Ascending aorta (tissue), 2 donors: ENCODE results near the gene GRM6. TPM values are rescaled to one million over a fixed set of nuclear protein-coding genes. Genes with fewer than 3 reads are reported as not detected.

Experiments
- DNase-seq, 2 donors: peaks; one replicate each; pipeline ENCODE4 v3.0.0-alpha.2; 2019; ENCODE audit warnings: low spot score in 2 of 2
- H3K27ac ChIP-seq, 2 donors: fragments of 200-600 bp; sonication (generic); one replicate each; pipeline ENCODE4 v1.5.1; 2016 to 2017; ENCODE audit warnings: mild to moderate bottlenecking in 1 of 2
- H3K27me3 ChIP-seq: fragments of 200-600 bp; sonication (generic); one replicate; pipeline ENCODE4 v1.5.1; 2017
- H3K36me3 ChIP-seq, 2 donors: fragments of 200-600 bp; sonication (generic); one replicate each; pipeline ENCODE4 v1.5.1; 2016
- H3K4me1 ChIP-seq, 2 donors: fragments of 200-600 bp; sonication (generic); one replicate each; pipeline ENCODE4 v1.5.1; 2016 to 2017; ENCODE audit warnings: mild to moderate bottlenecking in 1 of 2
- H3K4me3 ChIP-seq, 2 donors: fragments of 200-600 bp; sonication (generic); one replicate each; pipeline ENCODE4 v1.5.1; 2016 to 2017; ENCODE audit warnings: mild to moderate bottlenecking in 1 of 2
- H3K9me3 ChIP-seq, 2 donors: fragments of 200-600 bp; sonication (generic); one replicate each; pipeline ENCODE4 v1.5.1; 2016
- intact Hi-C: fragments of 100-400 bp; cut with DNase I; formaldehyde crosslinking; loops from one replicate; pipeline ENCODE4 v1.15.1; 2023
- total RNA-seq: library from RNA; depleted of rRNA; stranded (reverse); fragments of >200 nt; gene quantifications from one replicate; pipeline ENCODE4 v1.1.0, GENCODE V29; 2016
- TF ChIP-seq, protein P1 (sequence below), 3 experiments: fragments of 200-600 bp in 2 of 3; fragments of 450-650 bp in 1 of 3; sonication (generic) in 2 of 3; IDR thresholded peaks; one replicate each; pipeline ENCODE4 v1.5.1; 2016 to 2019; ENCODE audit warnings: antibody characterized with exemption in 3 of 3, mild to moderate bottlenecking in 1 of 3, moderate library complexity in 1 of 3

The GRM6 gene
- total RNA-seq, 1 donor from 2014 or later: not detected

DNA sequence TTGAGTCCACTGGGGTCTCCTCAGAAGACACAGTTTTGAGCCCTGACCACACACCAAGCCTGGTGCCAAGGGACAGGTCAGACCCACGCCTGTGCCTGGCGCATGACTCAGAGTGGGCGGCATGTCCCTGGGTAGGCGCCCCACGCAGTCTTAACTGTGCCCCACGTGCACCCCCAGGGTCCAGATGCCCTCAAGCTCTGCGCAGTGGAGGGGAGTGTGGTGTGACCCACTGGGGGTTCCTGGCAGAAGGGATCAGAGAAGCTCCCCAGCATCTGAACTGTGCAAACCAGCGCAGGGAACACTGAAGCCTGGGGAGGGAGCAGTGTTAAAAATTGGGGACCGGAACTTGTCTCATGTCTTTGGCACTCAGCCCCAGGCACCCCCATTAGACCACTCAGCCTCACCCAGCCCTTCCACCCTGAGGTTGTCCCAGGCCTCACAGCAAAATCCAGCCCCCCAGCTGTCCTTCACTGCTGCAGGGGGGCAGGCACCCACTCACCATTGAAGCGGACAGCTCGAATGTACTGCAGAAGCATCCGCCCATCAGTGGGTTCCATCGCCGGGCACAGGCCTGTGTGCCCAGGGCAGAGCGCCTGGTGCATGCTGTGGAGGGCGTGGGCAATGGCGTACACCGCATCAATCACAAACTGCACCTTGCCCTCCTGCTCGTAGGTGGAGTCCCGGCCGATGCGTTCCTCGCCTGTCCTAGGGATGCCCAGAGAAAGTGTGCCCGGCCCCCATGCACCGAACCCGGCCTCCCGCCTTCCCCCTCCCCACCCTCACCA lies 6.5 kb downstream of the GRM6 start:
- H3K4me1 ChIP-seq: no peaks in the 10 kb centered on the region
- no peaks in the 10 kb centered on the region for H3K27me3 ChIP-seq
- no peak for DNase-seq
- no peak overlapping the region for H3K4me3 ChIP-seq
- H3K27ac ChIP-seq: no peak overlapping the region
- peaks cover 49 to 70% of the 10 kb centered on the region in 2 donors for H3K9me3 ChIP-seq
- intact Hi-C loops: no loop called here
- H3K36me3 ChIP-seq: no peaks in the 10 kb centered on the region
- TF ChIP-seq, protein P1, sequence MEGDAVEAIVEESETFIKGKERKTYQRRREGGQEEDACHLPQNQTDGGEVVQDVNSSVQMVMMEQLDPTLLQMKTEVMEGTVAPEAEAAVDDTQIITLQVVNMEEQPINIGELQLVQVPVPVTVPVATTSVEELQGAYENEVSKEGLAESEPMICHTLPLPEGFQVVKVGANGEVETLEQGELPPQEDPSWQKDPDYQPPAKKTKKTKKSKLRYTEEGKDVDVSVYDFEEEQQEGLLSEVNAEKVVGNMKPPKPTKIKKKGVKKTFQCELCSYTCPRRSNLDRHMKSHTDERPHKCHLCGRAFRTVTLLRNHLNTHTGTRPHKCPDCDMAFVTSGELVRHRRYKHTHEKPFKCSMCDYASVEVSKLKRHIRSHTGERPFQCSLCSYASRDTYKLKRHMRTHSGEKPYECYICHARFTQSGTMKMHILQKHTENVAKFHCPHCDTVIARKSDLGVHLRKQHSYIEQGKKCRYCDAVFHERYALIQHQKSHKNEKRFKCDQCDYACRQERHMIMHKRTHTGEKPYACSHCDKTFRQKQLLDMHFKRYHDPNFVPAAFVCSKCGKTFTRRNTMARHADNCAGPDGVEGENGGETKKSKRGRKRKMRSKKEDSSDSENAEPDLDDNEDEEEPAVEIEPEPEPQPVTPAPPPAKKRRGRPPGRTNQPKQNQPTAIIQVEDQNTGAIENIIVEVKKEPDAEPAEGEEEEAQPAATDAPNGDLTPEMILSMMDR (IDR thresholded peaks at IDR 0.05): no peak

- no peaks in the 10 kb centered on the region for H3K27me3 ChIP-seq
- TF ChIP-seq, protein P1 (IDR thresholded peaks at IDR 0.05): no peak
- H3K36me3 ChIP-seq: no peaks in the 10 kb centered on the region
- H3K4me3 ChIP-seq: no peak overlapping the region
- no peaks in the 10 kb centered on the region for H3K4me1 ChIP-seq
- peaks cover 64 to 88% of the 10 kb centered on the region in 2 donors for H3K9me3 ChIP-seq
- no peak overlapping the region for H3K27ac ChIP-seq
- intact Hi-C loops: no loop called here
- DNase-seq: no peak
Observed at GRCh38 chr5:178986326-178986960, 8.7 kb downstream of the GRM6 start.

GRCh38 chr5:178984145-178985072 lies 10.7 kb downstream of the GRM6 start:
- Histone ChIP-seq H3K4me1 (no peaks in the 10 kb centered on the region), H3K27ac (no peak overlapping the region), H3K9me3 (peaks cover 61 to 88% of the 10 kb centered on the region in 2 donors), H3K27me3 (no peaks in the 10 kb centered on the region), H3K36me3 (no peaks in the 10 kb centered on the region), H3K4me3 (no peak overlapping the region)
- no peak for DNase-seq
- TF ChIP-seq, protein P1 (IDR thresholded peaks at IDR 0.05): no peak
- intact Hi-C loops: no loop called here

DNA sequence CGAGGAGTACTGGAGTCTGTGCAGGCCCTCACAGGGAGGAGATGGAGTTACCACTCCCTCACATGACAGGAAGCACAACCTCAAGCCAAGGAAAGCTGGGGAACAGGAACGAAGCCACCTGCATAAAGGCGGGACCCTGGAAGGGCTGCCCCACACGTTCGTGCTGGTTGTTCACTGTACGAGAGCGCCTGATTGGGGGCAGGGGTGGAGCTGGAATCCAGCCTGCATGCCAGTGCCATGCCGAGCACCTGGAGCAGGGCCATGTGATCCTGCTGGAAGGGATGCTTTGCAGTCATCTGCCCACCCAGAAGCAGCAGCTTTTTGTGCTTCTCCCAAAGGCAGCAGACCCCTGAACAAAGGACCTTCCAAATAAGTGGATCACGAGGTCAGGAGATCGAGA lies 11.4 kb downstream of the GRM6 start:
- H3K4me1 ChIP-seq: no peaks in the 10 kb centered on the region
- H3K9me3 ChIP-seq: peaks cover 60 to 91% of the 10 kb centered on the region in 2 donors
- H3K4me3 ChIP-seq: no peak overlapping the region
- H3K27ac ChIP-seq: no peak overlapping the region
- no peak for DNase-seq
- TF ChIP-seq, protein P1 (IDR thresholded peaks at IDR 0.05): no peak
- intact Hi-C loops: no loop called here
- H3K36me3 ChIP-seq: no peaks in the 10 kb centered on the region
- no peaks in the 10 kb centered on the region for H3K27me3 ChIP-seq

DNA sequence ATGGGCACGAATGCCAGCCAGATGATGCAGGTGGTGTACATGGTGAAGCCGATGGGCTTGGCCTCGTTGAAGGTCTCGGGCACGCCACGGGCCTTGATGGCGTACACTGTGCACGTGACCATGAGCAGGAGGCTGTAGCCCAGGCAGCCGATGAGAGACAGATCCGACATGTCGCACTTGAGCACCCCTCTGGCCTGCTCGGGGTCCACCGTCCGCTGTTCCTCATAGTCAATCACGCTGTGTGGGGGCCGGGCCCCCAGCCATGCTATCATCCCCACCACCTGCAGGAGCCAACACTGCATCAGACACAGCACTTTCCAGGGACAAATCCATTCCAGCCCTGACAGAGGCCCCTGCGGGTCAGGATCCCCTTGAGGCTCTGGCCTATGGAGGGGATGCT lies 12.2 kb downstream of the GRM6 start:
- Histone ChIP-seq H3K4me1 (no peaks in the 10 kb centered on the region), H3K27ac (no peak overlapping the region), H3K9me3 (peaks cover 54 to 93% of the 10 kb centered on the region in 2 donors), H3K36me3 (peaks cover 0 to 5% of the 10 kb centered on the region in 2 donors), H3K27me3 (no peaks in the 10 kb centered on the region), H3K4me3 (no peak overlapping the region)
- TF ChIP-seq, protein P1 (IDR thresholded peaks at IDR 0.05): no peak
- intact Hi-C loops: no loop called here
- DNase-seq: no peak
